Measurements from ENCODE around the gene MOCS3. TPM values are rescaled to one million over a fixed set of nuclear protein-coding genes. Genes with fewer than 3 reads are reported as not detected.

Gene MOCS3
- total RNA-seq, 1 experiment from 2014 or later, result 6.0 TPM

- no peaks in the 10 kb centered on the region for H3K9me3 Mint-ChIP-seq
- H3K27me3 Mint-ChIP-seq (ENCODE audit: low read depth), result peaks cover 5% of the 10 kb centered on the region; the same call in 1 of the 2 replicates
- 0 out of 2 replicates have a peak overlapping the region, but pooled peaks have one; percentile 29 for H3K4me3 Mint-ChIP-seq
- H3K27ac Mint-ChIP-seq, result no peak overlapping the region
- CTCF ChIA-PET, result interaction anchor here (0.7 to 5.5 kb wide), 42 partner anchors 9 to 643 kb away, joined by 3 to 67 read pairs (median 5); partner anchors contain the start of genes ADNP, BCAS4, DPM1 and MOCS3
- peaks cover 3% of the 10 kb centered on the region for H3K4me1 Mint-ChIP-seq
- TF ChIP-seq MAX (CRISPR knock-in tag; IDR thresholded peaks at IDR 0.05) (no peak), ZNF423 (CRISPR knock-in tag; IDR thresholded peaks at IDR 0.05) (no peak), ETV6 (CRISPR knock-in tag; IDR thresholded peaks at IDR 0.05) (no peak), GRHL2 (CRISPR knock-in tag; IDR thresholded peaks at IDR 0.05; ENCODE audit: insufficient replicate concordance, severe bottlenecking) (no peak), GTF2I (CRISPR knock-in tag; conservative IDR thresholded peaks at IDR 0.05) (no peak), HMGA2 (CRISPR knock-in tag; IDR thresholded peaks at IDR 0.05) (no peak)
- TF ChIP-seq, protein P1, sequence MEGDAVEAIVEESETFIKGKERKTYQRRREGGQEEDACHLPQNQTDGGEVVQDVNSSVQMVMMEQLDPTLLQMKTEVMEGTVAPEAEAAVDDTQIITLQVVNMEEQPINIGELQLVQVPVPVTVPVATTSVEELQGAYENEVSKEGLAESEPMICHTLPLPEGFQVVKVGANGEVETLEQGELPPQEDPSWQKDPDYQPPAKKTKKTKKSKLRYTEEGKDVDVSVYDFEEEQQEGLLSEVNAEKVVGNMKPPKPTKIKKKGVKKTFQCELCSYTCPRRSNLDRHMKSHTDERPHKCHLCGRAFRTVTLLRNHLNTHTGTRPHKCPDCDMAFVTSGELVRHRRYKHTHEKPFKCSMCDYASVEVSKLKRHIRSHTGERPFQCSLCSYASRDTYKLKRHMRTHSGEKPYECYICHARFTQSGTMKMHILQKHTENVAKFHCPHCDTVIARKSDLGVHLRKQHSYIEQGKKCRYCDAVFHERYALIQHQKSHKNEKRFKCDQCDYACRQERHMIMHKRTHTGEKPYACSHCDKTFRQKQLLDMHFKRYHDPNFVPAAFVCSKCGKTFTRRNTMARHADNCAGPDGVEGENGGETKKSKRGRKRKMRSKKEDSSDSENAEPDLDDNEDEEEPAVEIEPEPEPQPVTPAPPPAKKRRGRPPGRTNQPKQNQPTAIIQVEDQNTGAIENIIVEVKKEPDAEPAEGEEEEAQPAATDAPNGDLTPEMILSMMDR (IDR thresholded peaks at IDR 0.05), result peak; percentile 82
- TF ChIP-seq, protein P2, sequence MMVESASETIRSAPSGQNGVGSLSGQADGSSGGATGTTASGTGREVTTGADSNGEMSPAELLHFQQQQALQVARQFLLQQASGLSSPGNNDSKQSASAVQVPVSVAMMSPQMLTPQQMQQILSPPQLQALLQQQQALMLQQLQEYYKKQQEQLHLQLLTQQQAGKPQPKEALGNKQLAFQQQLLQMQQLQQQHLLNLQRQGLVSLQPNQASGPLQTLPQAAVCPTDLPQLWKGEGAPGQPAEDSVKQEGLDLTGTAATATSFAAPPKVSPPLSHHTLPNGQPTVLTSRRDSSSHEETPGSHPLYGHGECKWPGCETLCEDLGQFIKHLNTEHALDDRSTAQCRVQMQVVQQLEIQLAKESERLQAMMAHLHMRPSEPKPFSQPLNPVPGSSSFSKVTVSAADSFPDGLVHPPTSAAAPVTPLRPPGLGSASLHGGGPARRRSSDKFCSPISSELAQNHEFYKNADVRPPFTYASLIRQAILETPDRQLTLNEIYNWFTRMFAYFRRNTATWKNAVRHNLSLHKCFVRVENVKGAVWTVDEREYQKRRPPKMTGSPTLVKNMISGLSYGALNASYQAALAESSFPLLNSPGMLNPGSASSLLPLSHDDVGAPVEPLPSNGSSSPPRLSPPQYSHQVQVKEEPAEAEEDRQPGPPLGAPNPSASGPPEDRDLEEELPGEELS (CRISPR knock-in tag; IDR thresholded peaks at IDR 0.05), result no peak
- DNase-seq (ENCODE audit: low spot score) (peak; percentile 74), ATAC-seq (peak; percentile 75)
- H3K36me3 Mint-ChIP-seq, result no peaks in the 10 kb centered on the region
- POLR2A ChIA-PET, result no interaction called here
These were observed 22.5 kb downstream of the MOCS3 start for GRCh38 chr20:50980851-50981713.

DNA sequence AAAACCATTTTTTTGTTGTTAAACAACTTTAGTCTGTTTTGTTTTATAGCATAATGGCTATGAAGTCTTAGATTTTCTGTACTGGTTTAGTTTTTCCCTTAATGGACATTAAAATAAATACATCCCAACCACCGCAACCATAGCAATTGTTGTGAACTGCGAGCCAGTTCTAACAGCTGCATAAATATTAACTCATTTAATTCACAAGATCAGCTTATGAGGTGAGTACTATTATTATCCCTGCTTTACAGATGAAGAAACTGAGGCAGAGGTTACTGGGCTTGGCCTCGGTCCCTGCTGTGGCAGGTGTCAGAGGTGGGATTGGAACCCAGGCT is 23.1 kb downstream of the MOCS3 start:
- peaks cover 5% of the 10 kb centered on the region; the same call in 1 of the 2 replicates for H3K27me3 Mint-ChIP-seq (ENCODE audit: low read depth)
- H3K27ac Mint-ChIP-seq, result no peak overlapping the region
- no peaks in the 10 kb centered on the region for H3K36me3 Mint-ChIP-seq
- ChIA-PET POLR2A (no interaction called here), CTCF (interaction anchor here (0.7 to 5.5 kb wide), 42 partner anchors 10 to 642 kb away, joined by 3 to 67 read pairs (median 5); partner anchors contain the start of genes ADNP, BCAS4, DPM1 and MOCS3)
- ATAC-seq (no peak), DNase-seq (ENCODE audit: low spot score) (no peak)
- no peak overlapping the region for H3K4me3 Mint-ChIP-seq
- peaks cover 3% of the 10 kb centered on the region for H3K4me1 Mint-ChIP-seq
- TF ChIP-seq KAT7 (CRISPR knock-in tag; IDR thresholded peaks at IDR 0.05; ENCODE audit: borderline replicate concordance), result no peak
- TF ChIP-seq, protein P1 (IDR thresholded peaks at IDR 0.05), result peak; percentile 7; the same call in 1 of the 2 replicates
- no peaks in the 10 kb centered on the region for H3K9me3 Mint-ChIP-seq

- CTCF ChIA-PET, result interaction anchor here (0.7 to 5.5 kb wide), 25 partner anchors 9 to 642 kb away, joined by 3 to 67 read pairs (median 8); partner anchors contain the start of genes BCAS4, DPM1, MOCS3 and NFATC2
- Mint-ChIP-seq H3K9me3 (no peaks in the 10 kb centered on the region), H3K27ac (no peak overlapping the region), H3K4me1 (peaks cover 3% of the 10 kb centered on the region), H3K27me3 (ENCODE audit: low read depth) (peaks cover 5% of the 10 kb centered on the region; the same call in 1 of the 2 replicates), H3K36me3 (no peaks in the 10 kb centered on the region), H3K4me3 (no peak overlapping the region)
- no peak for ATAC-seq
- POLR2A ChIA-PET, result no interaction called here
- DNase-seq (ENCODE audit: low spot score), result no peak
- TF ChIP-seq ELF4 (CRISPR knock-in tag; IDR thresholded peaks at IDR 0.05; ENCODE audit: low read depth) (no peak), AFF4 (CRISPR knock-in tag; IDR thresholded peaks at IDR 0.05; ENCODE audit: borderline replicate concordance) (no peak), FOXJ3 (CRISPR knock-in tag; IDR thresholded peaks at IDR 0.05; ENCODE audit: borderline replicate concordance) (no peak)
- TF ChIP-seq, protein P3, sequence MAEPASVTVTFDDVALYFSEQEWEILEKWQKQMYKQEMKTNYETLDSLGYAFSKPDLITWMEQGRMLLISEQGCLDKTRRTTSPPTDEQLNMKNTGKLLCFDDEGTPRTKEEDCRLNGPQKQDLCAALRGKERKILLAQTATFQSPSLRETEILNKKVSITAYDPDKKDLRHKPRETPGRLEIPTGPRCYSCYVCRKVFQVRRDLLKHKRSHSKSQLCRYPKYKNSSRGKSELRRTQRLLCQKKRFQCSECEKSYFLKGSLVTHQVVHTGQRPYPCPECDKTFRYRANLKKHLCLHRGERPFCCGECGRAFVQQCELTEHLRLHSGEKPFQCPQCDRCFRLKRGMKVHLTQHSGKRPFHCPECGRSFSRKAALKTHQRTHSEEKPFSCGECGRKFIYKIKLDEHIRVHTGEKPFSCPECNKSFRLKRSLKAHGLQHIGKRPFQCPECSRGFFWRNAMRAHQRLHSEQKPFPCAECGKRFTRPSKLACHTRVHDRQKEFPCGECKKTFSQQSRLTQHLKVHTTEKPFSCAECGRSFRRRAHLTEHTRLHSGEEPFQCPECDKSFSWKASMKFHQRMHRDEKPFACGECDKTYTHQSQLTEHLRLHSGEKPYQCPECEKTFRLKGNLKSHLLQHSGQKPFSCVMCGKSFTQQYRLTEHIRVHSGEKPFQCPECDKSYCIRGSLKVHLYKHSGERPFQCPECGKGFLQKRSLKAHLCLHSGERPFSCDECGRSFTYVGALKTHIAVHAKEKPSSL (CRISPR knock-in tag; conservative IDR thresholded peaks at IDR 0.05), result no peak
- TF ChIP-seq, protein P4, sequence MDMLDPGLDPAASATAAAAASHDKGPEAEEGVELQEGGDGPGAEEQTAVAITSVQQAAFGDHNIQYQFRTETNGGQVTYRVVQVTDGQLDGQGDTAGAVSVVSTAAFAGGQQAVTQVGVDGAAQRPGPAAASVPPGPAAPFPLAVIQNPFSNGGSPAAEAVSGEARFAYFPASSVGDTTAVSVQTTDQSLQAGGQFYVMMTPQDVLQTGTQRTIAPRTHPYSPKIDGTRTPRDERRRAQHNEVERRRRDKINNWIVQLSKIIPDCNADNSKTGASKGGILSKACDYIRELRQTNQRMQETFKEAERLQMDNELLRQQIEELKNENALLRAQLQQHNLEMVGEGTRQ (CRISPR knock-in tag; IDR thresholded peaks at IDR 0.05), result no peak
These were observed 23.7 kb downstream of the MOCS3 start for GRCh38 chr20:50982363-50982762.

All from WTC11 (cell line).